Superior temporal gyrus (tissue), 1 donor: ENCODE measurements around the gene EMP1.
"Not testable (repeated sequence)": the region's sequence is repeated elsewhere in the genome, so short reads cannot be mapped to it uniquely, and the experiment has no call there.

Experiments used
- DNase-seq: peaks from one replicate; pipeline ENCODE4 v3.0.0-alpha.2; 2016; ENCODE audit errors: extremely low spot score

Gene EMP1

GRCh38 chr12:13257356-13257875 is 60.9 kb downstream of the EMP1 start:
- no peak for DNase-seq

- DNase-seq = no peak
These were observed 61.7 kb downstream of the EMP1 start for GRCh38 chr12:13258197-13258596.

GRCh38 chr12:13258717-13259119 is 62.2 kb downstream of the EMP1 start:
- no peak for DNase-seq

- DNase-seq = not testable (repeated sequence)
These were observed 63.1 kb downstream of the EMP1 start for GRCh38 chr12:13259625-13260024.

DNA sequence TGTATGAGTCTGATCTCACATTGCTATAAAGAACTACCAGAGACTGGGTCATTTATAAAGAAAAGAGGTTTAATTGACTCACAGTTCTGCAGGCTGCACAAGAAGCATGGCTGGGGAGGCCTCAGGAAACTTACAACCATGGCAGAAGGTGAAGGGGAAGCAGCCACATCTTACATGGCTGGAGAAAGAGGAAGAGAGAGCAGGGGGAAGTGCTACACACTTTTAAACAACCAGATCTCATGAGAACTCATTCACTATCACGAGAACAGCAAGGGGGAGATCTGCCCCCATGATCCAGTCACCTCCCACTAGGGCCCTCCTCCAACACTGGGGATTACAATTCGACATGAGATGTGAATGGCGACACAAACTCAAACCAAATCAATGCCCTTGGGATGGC is 71.3 kb downstream of the EMP1 start:
- not testable (repeated sequence) for DNase-seq

DNA sequence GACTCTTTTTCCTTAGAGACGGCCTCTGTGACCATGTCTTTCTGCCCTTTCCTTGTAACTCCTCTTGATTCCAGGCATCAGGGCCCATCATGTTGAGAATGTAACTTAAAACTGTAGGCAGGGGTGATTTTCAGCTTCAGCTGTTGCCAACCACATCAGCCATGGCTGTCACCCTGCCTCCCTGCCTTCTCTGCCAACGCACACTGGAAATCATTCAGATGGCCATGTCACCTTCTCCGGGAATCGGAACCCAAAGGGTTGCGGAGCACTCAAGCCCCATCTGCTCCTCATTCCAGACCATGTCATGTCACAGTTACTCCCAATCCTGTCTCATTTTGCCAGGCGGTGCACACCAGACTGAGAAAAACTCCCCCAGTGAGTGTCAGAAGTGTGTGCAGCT is 72.1 kb downstream of the EMP1 start:
- no peak for DNase-seq
